Erythroblast (primary cell): ENCODE results near the gene STRIP1.
"Not testable (repeated sequence)": the region's sequence is repeated elsewhere in the genome, so short reads cannot be mapped to it uniquely, and the experiment has no call there.

Experiments
- DNase-seq, 2 experiments: peaks; one replicate each; lab custom pipeline; 2025; lab: John Stamatoyannopoulos, UW
- GATA1 ChIP-seq: IDR thresholded peaks from 2 replicates; pipeline ENCODE4 v1.6.1; 2011; ENCODE audit warnings: low read depth, mild to moderate bottlenecking, control low read depth, low read length, moderate library complexity
- POLR2A ChIP-seq: IDR thresholded peaks from 2 replicates; pipeline ENCODE4 v1.6.1; 2011; ENCODE audit warnings: mild to moderate bottlenecking, low read length

Gene STRIP1

GRCh38 chr1:110061341-110061740 lies 26.9 kb downstream of the STRIP1 start:
- DNase-seq: no peak
- TF ChIP-seq POLR2A (no peak), GATA1 (no peak)

DNA sequence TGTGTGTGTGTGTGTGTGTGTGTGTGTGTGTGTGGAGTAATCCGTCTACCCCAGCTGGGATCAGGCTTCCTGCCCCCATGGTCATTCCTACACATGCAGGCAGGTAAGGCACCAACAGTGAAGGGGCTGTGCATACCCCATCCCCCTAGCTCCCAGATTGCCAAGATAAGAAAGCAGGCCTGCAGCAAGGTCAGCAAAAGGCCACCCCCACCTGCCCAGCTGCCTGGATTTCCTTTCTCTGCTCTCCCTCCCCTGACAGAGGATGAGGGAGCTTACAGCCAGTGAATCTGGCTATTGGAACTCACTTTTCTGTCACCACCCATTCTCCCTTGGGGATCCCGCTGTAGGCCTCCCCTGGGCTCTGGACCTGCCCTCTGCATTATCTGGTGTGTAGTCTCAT lies 28.2 kb downstream of the STRIP1 start:
- TF ChIP-seq POLR2A (no peak), GATA1 (no peak)
- no peak for DNase-seq

DNA sequence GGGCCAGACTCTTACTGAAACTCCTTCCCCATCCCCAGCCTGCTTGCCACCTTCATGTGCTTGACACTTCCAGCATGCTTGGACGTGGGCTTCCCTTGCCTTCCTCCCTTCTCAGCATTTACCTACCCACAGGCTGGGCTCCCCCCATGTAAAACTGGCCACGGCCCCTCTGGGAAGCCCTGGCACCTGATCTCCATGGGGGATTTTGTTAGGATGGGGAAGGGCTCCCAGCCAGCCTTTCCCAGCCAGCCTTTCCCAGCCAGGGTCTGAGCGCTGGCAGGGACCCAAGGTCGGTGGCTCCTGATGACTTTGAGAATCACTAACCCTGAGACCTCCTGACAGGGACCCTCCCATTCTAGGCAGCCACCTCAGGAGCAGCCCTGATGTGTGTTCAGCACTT lies 29.4 kb downstream of the STRIP1 start:
- TF ChIP-seq POLR2A (no peak), GATA1 (no peak)

DNA sequence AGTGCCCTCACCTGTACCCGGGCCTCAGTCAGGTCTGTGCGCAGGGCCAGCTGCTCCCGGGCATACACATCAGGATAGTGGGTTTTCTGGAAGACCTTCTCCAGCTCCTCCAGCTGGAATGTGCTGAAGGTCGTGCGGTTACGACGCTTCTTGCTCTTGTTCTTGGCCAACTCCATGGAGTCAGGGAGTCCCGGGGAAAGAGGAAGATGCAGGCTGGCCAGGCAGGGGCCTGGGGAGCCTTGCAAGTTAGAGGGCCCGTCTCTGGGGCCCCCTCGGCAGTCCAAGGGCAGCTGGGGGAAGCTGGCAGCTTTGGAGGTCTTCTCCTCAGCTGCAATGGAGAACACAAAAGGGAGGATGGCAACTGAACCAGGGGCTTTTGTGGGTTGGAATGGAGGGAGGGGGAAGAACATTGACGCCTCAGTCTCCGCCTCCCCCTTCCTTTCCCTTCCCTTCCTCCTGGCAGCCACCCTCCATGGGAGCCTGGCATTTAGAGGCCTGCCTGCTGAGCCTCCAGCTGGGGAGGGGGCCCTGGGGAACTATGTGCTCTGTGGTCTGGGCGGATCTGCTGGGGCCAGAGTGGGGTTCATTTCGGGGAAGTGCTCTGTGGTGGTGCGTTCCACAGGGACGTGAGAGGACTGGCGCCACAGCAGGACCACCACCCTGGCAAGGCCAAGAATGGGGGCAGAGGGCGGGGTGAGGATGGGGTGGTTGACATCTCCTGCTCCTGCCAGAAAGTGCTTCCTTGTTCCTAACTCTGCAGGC lies 30.3 kb downstream of the STRIP1 start:
- TF ChIP-seq GATA1 (no peak), POLR2A (no peak)
- DNase-seq: no peak

More for the DNA sequence above, 29.4 kb downstream of the STRIP1 start:
- DNase-seq: no peak

- no peak for TF ChIP-seq POLR2A
- TF ChIP-seq GATA1: no peak
- no peak for DNase-seq
Measured at GRCh38 chr1:110065841-110066240, 31.4 kb downstream of the STRIP1 start.

DNA sequence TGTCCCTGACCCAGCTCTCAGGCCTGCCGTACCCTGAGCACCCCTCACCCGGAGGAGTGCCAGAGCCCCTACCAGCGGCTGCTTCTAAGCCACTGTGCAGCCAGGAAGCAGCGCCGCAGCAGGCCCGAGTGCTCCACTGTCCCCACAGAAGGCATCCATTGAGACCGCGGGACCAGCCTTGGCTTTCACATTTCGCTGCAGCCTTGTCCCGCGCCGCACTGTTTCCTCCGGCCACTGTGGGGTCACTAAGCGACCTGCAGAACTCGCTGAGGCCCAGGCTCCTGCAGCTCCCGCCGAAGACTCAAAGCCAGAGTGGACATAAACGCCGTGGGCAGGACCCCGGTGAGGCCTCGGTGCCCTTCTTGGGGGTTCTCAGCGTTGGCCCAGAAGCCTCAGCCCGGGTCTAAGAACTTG lies 33.1 kb downstream of the STRIP1 start:
- TF ChIP-seq POLR2A: no peak
- TF ChIP-seq GATA1: no peak
- DNase-seq: no peak

GRCh38 chr1:110067893-110068645 lies 33.6 kb downstream of the STRIP1 start:
- TF ChIP-seq POLR2A (no peak), GATA1 (no peak)
- DNase-seq: peak; percentile 38 to 42

DNA sequence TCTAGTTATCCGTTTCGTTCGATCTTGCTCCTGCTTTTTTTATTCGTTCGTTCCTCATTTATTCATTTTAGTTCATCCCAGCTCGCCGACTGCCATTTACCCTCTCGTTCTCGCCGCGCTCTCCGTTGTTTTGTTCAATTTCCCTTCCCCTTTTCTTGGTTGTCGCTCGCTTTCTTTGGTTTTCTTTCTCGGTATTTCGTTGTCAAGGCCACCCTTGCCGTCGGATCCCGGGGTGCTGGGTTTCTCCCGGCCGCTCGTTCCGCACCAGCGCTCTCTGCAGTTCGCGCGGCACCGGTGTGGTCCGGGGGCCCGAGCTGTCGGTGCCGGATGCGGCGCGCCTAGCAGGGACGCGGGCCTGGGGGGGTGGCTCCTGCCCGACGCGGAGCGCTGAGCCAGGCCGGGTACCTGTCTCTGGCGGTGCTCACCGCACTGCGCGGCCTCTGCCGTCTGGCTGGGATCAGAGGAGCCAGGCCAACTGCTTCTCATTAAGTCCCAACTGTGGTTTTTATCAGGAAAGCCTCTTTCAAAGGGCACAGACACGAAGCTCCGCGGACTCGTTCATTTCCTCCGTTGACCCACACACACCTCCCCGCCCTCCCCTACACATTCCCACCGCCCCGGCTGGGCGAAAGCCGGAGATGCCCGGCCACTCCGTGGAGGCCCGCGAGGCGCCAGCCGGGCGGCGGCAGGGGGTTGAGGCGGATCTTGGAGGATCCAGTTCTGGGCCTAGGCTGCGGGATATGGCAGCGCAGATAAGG lies 34.4 kb downstream of the STRIP1 start:
- TF ChIP-seq GATA1 (no peak), POLR2A (no peak)
- DNase-seq: peak; percentile 41

DNA sequence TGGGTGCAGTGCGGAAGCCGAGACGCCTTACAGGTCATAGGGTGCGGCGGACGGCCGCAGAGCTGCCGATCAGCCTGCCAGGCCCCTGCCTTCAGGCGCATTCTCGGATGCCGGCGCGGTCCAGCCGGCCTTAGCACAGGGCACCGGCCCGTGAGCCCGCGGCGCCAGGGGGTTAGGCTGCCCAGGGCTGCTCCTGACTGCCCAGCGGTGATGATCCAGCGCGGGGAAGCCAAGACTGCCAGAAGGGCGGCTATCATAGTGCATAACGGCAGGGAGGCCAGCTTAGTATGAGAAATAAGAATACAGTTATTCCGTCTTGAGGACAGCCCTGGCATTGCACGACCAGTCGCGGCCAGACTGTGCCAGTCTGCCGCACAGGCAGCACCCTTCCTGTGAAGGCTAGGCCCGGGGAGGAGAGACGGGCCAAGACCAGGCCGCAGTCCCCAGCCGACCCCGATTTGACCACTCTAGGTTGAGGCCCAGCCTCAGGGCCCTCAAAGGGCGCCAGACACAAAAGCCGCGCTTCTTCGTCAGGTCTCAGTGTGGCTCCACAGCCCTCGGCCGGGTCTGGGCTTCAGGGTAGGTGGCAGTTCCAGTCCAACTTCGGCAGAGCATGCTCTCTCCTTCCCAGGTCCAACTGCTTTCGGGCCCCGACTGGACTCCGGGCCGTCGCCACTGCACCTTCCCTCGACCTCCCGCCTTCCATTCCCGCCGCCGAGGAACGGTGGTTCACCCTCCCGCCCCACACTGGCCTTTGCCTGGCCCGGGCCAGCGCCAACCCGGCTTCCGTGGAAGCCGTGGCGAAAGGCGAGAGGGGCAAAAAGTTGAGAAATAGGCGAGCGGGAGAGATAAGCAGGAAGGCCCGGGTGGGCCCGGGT lies 35.2 kb downstream of the STRIP1 start:
- TF ChIP-seq GATA1 (no peak), POLR2A (no peak)
- peak in 1 of 2 experiments; percentile 33 for DNase-seq

GRCh38 chr1:110070282-110070669 lies 35.9 kb downstream of the STRIP1 start:
- TF ChIP-seq POLR2A: no peak
- TF ChIP-seq GATA1: no peak
- DNase-seq: no peak

GRCh38 chr1:110070671-110071242 lies 36.3 kb downstream of the STRIP1 start, which contains the start of gene ALX3:
ALX3 (minus strand) TSS chr1:110070672; CDS start chr1:110070612, 60 bp downstream.
- DNase-seq: no peak
- TF ChIP-seq POLR2A (no peak), GATA1 (no peak)

DNA sequence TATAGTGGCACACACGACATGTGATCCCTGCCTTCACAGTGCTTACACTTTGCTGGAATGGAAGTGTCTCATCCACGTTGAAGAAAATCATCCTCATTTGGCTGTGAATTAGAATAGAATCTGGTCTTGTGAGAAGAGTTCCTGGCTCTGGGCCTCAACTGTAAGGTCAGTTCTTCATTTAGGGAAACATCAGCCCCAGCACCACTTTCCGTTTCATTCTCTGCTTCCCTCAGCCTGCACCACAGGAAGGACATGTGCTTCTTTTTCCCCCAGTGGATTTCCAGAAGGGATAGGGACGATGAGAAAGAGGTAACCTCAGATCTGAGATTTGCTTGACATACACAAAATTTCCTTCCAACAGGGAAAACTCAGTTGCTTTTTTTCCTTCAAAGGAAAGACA lies 39.7 kb downstream of the STRIP1 start:
- no peak for TF ChIP-seq POLR2A
- no peak for TF ChIP-seq GATA1
- no peak for DNase-seq

GRCh38 chr1:110076789-110077500 lies 42.5 kb downstream of the STRIP1 start:
- no peak for DNase-seq
- no peak for TF ChIP-seq POLR2A
- no peak for TF ChIP-seq GATA1

DNA sequence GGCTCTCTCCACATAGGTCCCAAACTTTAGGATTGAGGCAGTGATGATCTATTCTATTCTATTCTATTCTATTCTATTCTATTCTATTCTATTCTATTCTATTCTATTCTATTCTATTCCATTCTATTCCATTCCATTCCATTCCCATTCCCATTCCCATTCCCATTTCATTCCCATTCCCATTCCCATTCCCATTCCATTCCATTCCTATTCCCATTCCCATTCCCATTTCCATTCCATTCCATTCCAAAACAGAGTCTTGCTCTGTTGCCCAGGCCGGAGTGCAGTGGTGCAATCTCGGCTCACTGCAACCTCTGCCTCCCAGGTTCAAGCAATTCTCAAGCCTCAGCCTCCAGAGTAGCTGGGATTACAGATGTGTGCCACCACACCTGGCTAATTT lies 45.6 kb downstream of the STRIP1 start:
- DNase-seq: not testable (repeated sequence)
